ENCODE measurements around the gene CFAP107. TPM values are rescaled to one million over a fixed set of nuclear protein-coding genes. Genes with fewer than 3 reads are reported as not detected.

The CFAP107 gene
- polyA plus RNA-seq, 2 donors, result not detected

GRCh38 chr1:12734651-12735050 lies 11.3 kb upstream of the CFAP107 start:
- no peaks in the 10 kb centered on the region for H3K36me3 ChIP-seq (ENCODE audit: control insufficient read depth in 2 of 2, insufficient read depth in 2 of 2, low read length in 1 of 2)
- H3K4me1 ChIP-seq (ENCODE audit: control insufficient read depth in 2 of 2, insufficient read depth in 2 of 2, low read length in 1 of 2), result no peaks in the 10 kb centered on the region
- H3K27ac ChIP-seq (ENCODE audit: low read depth in 2 of 2, low read length in 1 of 2), result no peak overlapping the region
- H3K9me3 ChIP-seq (ENCODE audit: control insufficient read depth in 2 of 2, insufficient read depth in 1 of 2, low read depth in 1 of 2, low read length in 1 of 2), result no peaks in the 10 kb centered on the region
- peaks cover 0 to 3% of the 10 kb centered on the region in 2 donors for H3K27me3 ChIP-seq (ENCODE audit: control insufficient read depth in 1 of 2, insufficient read depth in 2 of 2, low read length in 2 of 2)
- whole genome bisulfite sequencing, 2 donors, result 77 to 83% methylated on average over 3 of the region's 3 CpGs
- H3K4me3 ChIP-seq (ENCODE audit: low read depth in 1 of 2, low read length in 2 of 2), result no peak overlapping the region

- Histone ChIP-seq H3K4me1 (ENCODE audit: control insufficient read depth in 2 of 2, insufficient read depth in 2 of 2, low read length in 1 of 2) (no peaks in the 10 kb centered on the region), H3K27ac (ENCODE audit: low read depth in 2 of 2, low read length in 1 of 2) (no peak overlapping the region), H3K9me3 (ENCODE audit: control insufficient read depth in 2 of 2, insufficient read depth in 1 of 2, low read depth in 1 of 2, low read length in 1 of 2) (no peaks in the 10 kb centered on the region), H3K27me3 (ENCODE audit: control insufficient read depth in 1 of 2, insufficient read depth in 2 of 2, low read length in 2 of 2) (peaks cover 0 to 3% of the 10 kb centered on the region in 2 donors), H3K4me3 (ENCODE audit: low read depth in 1 of 2, low read length in 2 of 2) (no peak overlapping the region), H3K36me3 (ENCODE audit: control insufficient read depth in 2 of 2, insufficient read depth in 2 of 2, low read length in 1 of 2) (no peaks in the 10 kb centered on the region)
- 84 to 92% methylated on average over 1 of the region's 1 CpG for WGBS, 2 donors
Measured at GRCh38 chr1:12738934-12739333, 7.1 kb upstream of the CFAP107 start.

- 74% methylated on average over 5 of the region's 5 CpGs for WGBS, 2 donors
- no peak overlapping the region for H3K4me3 ChIP-seq (ENCODE audit: low read depth in 1 of 2, low read length in 2 of 2)
- H3K27ac ChIP-seq (ENCODE audit: low read depth in 2 of 2, low read length in 1 of 2), result no peak overlapping the region
- no peaks in the 10 kb centered on the region for H3K9me3 ChIP-seq (ENCODE audit: control insufficient read depth in 2 of 2, insufficient read depth in 1 of 2, low read depth in 1 of 2, low read length in 1 of 2)
- H3K27me3 ChIP-seq (ENCODE audit: control insufficient read depth in 1 of 2, insufficient read depth in 2 of 2, low read length in 2 of 2), result peaks cover 0 to 3% of the 10 kb centered on the region in 2 donors
- H3K36me3 ChIP-seq (ENCODE audit: control insufficient read depth in 2 of 2, insufficient read depth in 2 of 2, low read length in 1 of 2), result no peaks in the 10 kb centered on the region
- H3K4me1 ChIP-seq (ENCODE audit: control insufficient read depth in 2 of 2, insufficient read depth in 2 of 2, low read length in 1 of 2), result no peaks in the 10 kb centered on the region
Measured at GRCh38 chr1:12739613-12740012, 6.4 kb upstream of the CFAP107 start.

- no peaks in the 10 kb centered on the region for H3K36me3 ChIP-seq (ENCODE audit: control insufficient read depth in 2 of 2, insufficient read depth in 2 of 2, low read length in 1 of 2)
- H3K27ac ChIP-seq (ENCODE audit: low read depth in 2 of 2, low read length in 1 of 2), result no peak overlapping the region
- H3K4me1 ChIP-seq (ENCODE audit: control insufficient read depth in 2 of 2, insufficient read depth in 2 of 2, low read length in 1 of 2), result no peaks in the 10 kb centered on the region
- 71 to 79% methylated on average over 3 of the region's 3 CpGs for WGBS, 2 donors
- H3K4me3 ChIP-seq (ENCODE audit: low read depth in 1 of 2, low read length in 2 of 2), result no peak overlapping the region
- no peaks in the 10 kb centered on the region for H3K27me3 ChIP-seq (ENCODE audit: control insufficient read depth in 1 of 2, insufficient read depth in 2 of 2, low read length in 2 of 2)
- no peaks in the 10 kb centered on the region for H3K9me3 ChIP-seq (ENCODE audit: control insufficient read depth in 2 of 2, insufficient read depth in 1 of 2, low read depth in 1 of 2, low read length in 1 of 2)
Measured at GRCh38 chr1:12741946-12742345, 4.1 kb upstream of the CFAP107 start.

- Histone ChIP-seq H3K4me3 (ENCODE audit: low read depth in 1 of 2, low read length in 2 of 2) (no peak overlapping the region), H3K9me3 (ENCODE audit: control insufficient read depth in 2 of 2, insufficient read depth in 1 of 2, low read depth in 1 of 2, low read length in 1 of 2) (peaks cover 0 to 7% of the 10 kb centered on the region in 2 donors), H3K4me1 (ENCODE audit: control insufficient read depth in 2 of 2, insufficient read depth in 2 of 2, low read length in 1 of 2) (no peaks in the 10 kb centered on the region), H3K36me3 (ENCODE audit: control insufficient read depth in 2 of 2, insufficient read depth in 2 of 2, low read length in 1 of 2) (no peaks in the 10 kb centered on the region), H3K27ac (ENCODE audit: low read depth in 2 of 2, low read length in 1 of 2) (no peak overlapping the region), H3K27me3 (ENCODE audit: control insufficient read depth in 1 of 2, insufficient read depth in 2 of 2, low read length in 2 of 2) (no peaks in the 10 kb centered on the region)
- 73 to 75% methylated on average over 3 of the region's 3 CpGs for WGBS, 2 donors
Measured at GRCh38 chr1:12745126-12745991, 641 bp upstream of the CFAP107 start.

GRCh38 chr1:12748778-12749355 lies 2.9 kb downstream of the CFAP107 start:
- Histone ChIP-seq H3K27me3 (ENCODE audit: control insufficient read depth in 1 of 2, insufficient read depth in 2 of 2, low read length in 2 of 2) (no peaks in the 10 kb centered on the region), H3K27ac (ENCODE audit: low read depth in 2 of 2, low read length in 1 of 2) (no peak overlapping the region), H3K36me3 (ENCODE audit: control insufficient read depth in 2 of 2, insufficient read depth in 2 of 2, low read length in 1 of 2) (no peaks in the 10 kb centered on the region), H3K9me3 (ENCODE audit: control insufficient read depth in 2 of 2, insufficient read depth in 1 of 2, low read depth in 1 of 2, low read length in 1 of 2) (peaks cover 0 to 7% of the 10 kb centered on the region in 2 donors), H3K4me3 (ENCODE audit: low read depth in 1 of 2, low read length in 2 of 2) (no peak overlapping the region), H3K4me1 (ENCODE audit: control insufficient read depth in 2 of 2, insufficient read depth in 2 of 2, low read length in 1 of 2) (no peaks in the 10 kb centered on the region)

GRCh38 chr1:12754738-12755137 lies 8.7 kb downstream of the CFAP107 start:
- no peaks in the 10 kb centered on the region for H3K4me1 ChIP-seq (ENCODE audit: control insufficient read depth in 2 of 2, insufficient read depth in 2 of 2, low read length in 1 of 2)
- no peaks in the 10 kb centered on the region for H3K27me3 ChIP-seq (ENCODE audit: control insufficient read depth in 1 of 2, insufficient read depth in 2 of 2, low read length in 2 of 2)
- no peaks in the 10 kb centered on the region for H3K36me3 ChIP-seq (ENCODE audit: control insufficient read depth in 2 of 2, insufficient read depth in 2 of 2, low read length in 1 of 2)
- 80 to 86% methylated on average over 4 of the region's 4 CpGs for WGBS, 2 donors
- H3K27ac ChIP-seq (ENCODE audit: low read depth in 2 of 2, low read length in 1 of 2), result no peak overlapping the region
- no peak overlapping the region for H3K4me3 ChIP-seq (ENCODE audit: low read depth in 1 of 2, low read length in 2 of 2)
- no peaks in the 10 kb centered on the region for H3K9me3 ChIP-seq (ENCODE audit: control insufficient read depth in 2 of 2, insufficient read depth in 1 of 2, low read depth in 1 of 2, low read length in 1 of 2)

- H3K9me3 ChIP-seq (ENCODE audit: control insufficient read depth in 2 of 2, insufficient read depth in 1 of 2, low read depth in 1 of 2, low read length in 1 of 2), result no peaks in the 10 kb centered on the region
- 46 to 50% methylated on average over 2 of the region's 2 CpGs for WGBS, 2 donors
- no peak overlapping the region for H3K4me3 ChIP-seq (ENCODE audit: low read depth in 1 of 2, low read length in 2 of 2)
- H3K4me1 ChIP-seq (ENCODE audit: control insufficient read depth in 2 of 2, insufficient read depth in 2 of 2, low read length in 1 of 2), result no peaks in the 10 kb centered on the region
- no peaks in the 10 kb centered on the region for H3K36me3 ChIP-seq (ENCODE audit: control insufficient read depth in 2 of 2, insufficient read depth in 2 of 2, low read length in 1 of 2)
- H3K27ac ChIP-seq (ENCODE audit: low read depth in 2 of 2, low read length in 1 of 2), result no peak overlapping the region
- no peaks in the 10 kb centered on the region for H3K27me3 ChIP-seq (ENCODE audit: control insufficient read depth in 1 of 2, insufficient read depth in 2 of 2, low read length in 2 of 2)
Measured at GRCh38 chr1:12756273-12756672, 10.3 kb downstream of the CFAP107 start.

GRCh38 chr1:12756768-12757413 lies 10.9 kb downstream of the CFAP107 start:
- no peaks in the 10 kb centered on the region for H3K9me3 ChIP-seq (ENCODE audit: control insufficient read depth in 2 of 2, insufficient read depth in 1 of 2, low read depth in 1 of 2, low read length in 1 of 2)
- WGBS, 2 donors, result 61 to 76% methylated on average over 6 of the region's 6 CpGs
- H3K4me3 ChIP-seq (ENCODE audit: low read depth in 1 of 2, low read length in 2 of 2), result no peak overlapping the region

More at GRCh38 chr1:12756768-12757413, 10.9 kb downstream of the CFAP107 start:
- Histone ChIP-seq H3K4me1 (ENCODE audit: control insufficient read depth in 2 of 2, insufficient read depth in 2 of 2, low read length in 1 of 2) (peaks cover 0 to 2% of the 10 kb centered on the region in 2 donors), H3K36me3 (ENCODE audit: control insufficient read depth in 2 of 2, insufficient read depth in 2 of 2, low read length in 1 of 2) (no peaks in the 10 kb centered on the region), H3K27ac (ENCODE audit: low read depth in 2 of 2, low read length in 1 of 2) (no peak overlapping the region), H3K27me3 (ENCODE audit: control insufficient read depth in 1 of 2, insufficient read depth in 2 of 2, low read length in 2 of 2) (no peaks in the 10 kb centered on the region)
